ENCODE data around the gene MAP2K7. TPM values are rescaled to one million over a fixed set of nuclear protein-coding genes. Genes with fewer than 3 reads are reported as not detected.

MAP2K7 gene
- total RNA-seq, 1 experiment from 2014 or later = 59.1 TPM

GRCh38 chr19:7879836-7880235, 23.8 kb upstream of the MAP2K7 start:
- intact Hi-C loops (cut with micrococcal nuclease) = no loop called here
- Histone ChIP-seq H3K27me3 (ENCODE audit: insufficient read depth, low read length) (no peaks in the 10 kb centered on the region), H2AFZ (ENCODE audit: low read depth, low read length, poor library complexity, severe bottlenecking) (no peak overlapping the region), H3K9me3 (ENCODE audit: control insufficient read depth in 1 of 2, insufficient read depth in 1 of 2, low read depth in 1 of 2, low read length in 2 of 2) (no peaks in the 10 kb centered on the region), H3K27ac (ENCODE audit: low read depth, low read length) (no peak overlapping the region), H4K20me1 (ENCODE audit: insufficient read depth) (no peaks in the 10 kb centered on the region), H3K4me1 (ENCODE audit: control insufficient read depth in 1 of 2, insufficient read depth in 2 of 2, low read length in 2 of 2) (peaks cover 2 to 13% of the 10 kb centered on the region in 2 experiments; a peak in 3 of 4 replicates), H3K4me2 (ENCODE audit: low read length) (no peak overlapping the region), H3K79me2 (ENCODE audit: insufficient read depth, low read length) (no peaks in the 10 kb centered on the region), H3K4me3 (replicated peaks in 1 of 2; ENCODE audit: low read depth in 1 of 2, low read length in 2 of 2) (no peak overlapping the region), H3K9me2 (ENCODE audit: insufficient read depth) (no peaks in the 10 kb centered on the region), H3K36me3 (ENCODE audit: control insufficient read depth in 1 of 2, insufficient read depth in 2 of 2, low read length in 2 of 2) (no peaks in the 10 kb centered on the region), H3K9ac (ENCODE audit: low read length) (no peak overlapping the region)
- ATAC-seq (no peak), DNase-seq (ENCODE audit: low read depth, low spot score) (no peak)
- POLR2A ChIA-PET = no interaction called here
- RAD21 ChIA-PET (ENCODE audit: low non-redundant PET in 1 of 2, low total read pairs in 2 of 2, uncharacterized antibody in 2 of 2, unreplicated experiment in 2 of 2) = no interaction called here
- BruUV-seq (replicated peaks) = no TSS peak
- TF ChIP-seq YY1 (IDR thresholded peaks at IDR 0.05; ENCODE audit: extremely low read depth, insufficient replicate concordance, low read depth, low read length) (no peak), ELF1 (IDR thresholded peaks at IDR 0.05; ENCODE audit: borderline replicate concordance, low read depth) (no peak), FOSL1 (IDR thresholded peaks at IDR 0.05; ENCODE audit: low read depth) (no peak), ATF3 (IDR thresholded peaks at IDR 0.05) (no peak), JUND (IDR thresholded peaks at IDR 0.05) (no peak), TCF7L2 (IDR thresholded peaks at IDR 0.05; ENCODE audit: borderline replicate concordance, extremely low read depth, insufficient read depth, insufficient read length) (no peak), RAD21 (IDR thresholded peaks at IDR 0.05; ENCODE audit: low read depth) (no peak), SRF (IDR thresholded peaks at IDR 0.05; ENCODE audit: low read depth) (no peak), POLR2AphosphoS5 (IDR thresholded peaks at IDR 0.05; ENCODE audit: low read depth, low read length) (no peak)
- TF ChIP-seq, protein P1, sequence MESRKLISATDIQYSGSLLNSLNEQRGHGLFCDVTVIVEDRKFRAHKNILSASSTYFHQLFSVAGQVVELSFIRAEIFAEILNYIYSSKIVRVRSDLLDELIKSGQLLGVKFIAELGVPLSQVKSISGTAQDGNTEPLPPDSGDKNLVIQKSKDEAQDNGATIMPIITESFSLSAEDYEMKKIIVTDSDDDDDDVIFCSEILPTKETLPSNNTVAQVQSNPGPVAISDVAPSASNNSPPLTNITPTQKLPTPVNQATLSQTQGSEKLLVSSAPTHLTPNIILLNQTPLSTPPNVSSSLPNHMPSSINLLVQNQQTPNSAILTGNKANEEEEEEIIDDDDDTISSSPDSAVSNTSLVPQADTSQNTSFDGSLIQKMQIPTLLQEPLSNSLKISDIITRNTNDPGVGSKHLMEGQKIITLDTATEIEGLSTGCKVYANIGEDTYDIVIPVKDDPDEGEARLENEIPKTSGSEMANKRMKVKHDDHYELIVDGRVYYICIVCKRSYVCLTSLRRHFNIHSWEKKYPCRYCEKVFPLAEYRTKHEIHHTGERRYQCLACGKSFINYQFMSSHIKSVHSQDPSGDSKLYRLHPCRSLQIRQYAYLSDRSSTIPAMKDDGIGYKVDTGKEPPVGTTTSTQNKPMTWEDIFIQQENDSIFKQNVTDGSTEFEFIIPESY (IDR thresholded peaks at IDR 0.05; ENCODE audit: extremely low read depth, insufficient replicate concordance, low read length) = no peak
- CTCF ChIA-PET = interaction anchor here (1.2 kb wide), 1 partner anchor 11 kb away, joined by 7 read pairs; no protein-coding TSS in a partner anchor

All from HCT116 (cell line).